ENCODE results near the gene IVNS1ABP. TPM values are rescaled to one million over a fixed set of nuclear protein-coding genes. Genes with fewer than 3 reads are reported as not detected.

Gene IVNS1ABP
- total and polyA plus RNA-seq, 2 of the 13 experiments (the other 11 are each of a cell fraction or from before 2014, with no cell fraction given): 49.1 to 51.7 TPM

- TF ChIP-seq ZNF569 (CRISPR knock-in tag; IDR thresholded peaks at IDR 0.05; ENCODE audit: borderline replicate concordance): no peak
- TF ChIP-seq MTERF4 (CRISPR knock-in tag; IDR thresholded peaks at IDR 0.05): no peak; the same call in 1 of the 2 replicates
- no peak for TF ChIP-seq ZNF484 (CRISPR knock-in tag; IDR thresholded peaks at IDR 0.05; ENCODE audit: borderline replicate concordance, low read depth)
- TF ChIP-seq NR3C1 (CRISPR knock-in tag; IDR thresholded peaks at IDR 0.05): no peak
- TF ChIP-seq SIX4 (CRISPR knock-in tag; IDR thresholded peaks at IDR 0.05): no peak
- peak; percentile 57 for TF ChIP-seq KAT8 (CRISPR knock-in tag; IDR thresholded peaks at IDR 0.05)
- TF ChIP-seq ATF1 (CRISPR knock-in tag; IDR thresholded peaks at IDR 0.05): no peak
- no peak for TF ChIP-seq NRL (CRISPR knock-in tag; IDR thresholded peaks at IDR 0.05; ENCODE audit: borderline replicate concordance)
- TF ChIP-seq KDM3A (CRISPR knock-in tag; IDR thresholded peaks at IDR 0.05; ENCODE audit: low read depth): no peak
- TF ChIP-seq PCBP1 (IDR thresholded peaks at IDR 0.05; ENCODE audit: borderline replicate concordance, low read depth, low read length): no peak
- no peak for TF ChIP-seq ZNF274 (CRISPR knock-in tag; IDR thresholded peaks at IDR 0.05)
- no peak for TF ChIP-seq ZFP36 (IDR thresholded peaks at IDR 0.05; ENCODE audit: borderline replicate concordance, low read depth, low read length, partially characterized antibody)
- no peak; the same call in 1 of the 2 replicates for TF ChIP-seq ZNF816 (CRISPR knock-in tag; IDR thresholded peaks at IDR 0.05; ENCODE audit: borderline replicate concordance)
- TF ChIP-seq E2F2 (CRISPR knock-in tag; IDR thresholded peaks at IDR 0.05; ENCODE audit: borderline replicate concordance): no peak
- no peak for TF ChIP-seq ZNF703 (CRISPR knock-in tag; IDR thresholded peaks at IDR 0.05; ENCODE audit: borderline replicate concordance)
- no peak for TF ChIP-seq TOE1 (CRISPR knock-in tag; IDR thresholded peaks at IDR 0.05)
- TF ChIP-seq ZFX (CRISPR knock-in tag; IDR thresholded peaks at IDR 0.05; ENCODE audit: low read depth): peak; percentile 56; the same call in 1 of the 2 replicates
- 0 out of 2 replicates have a peak, but pooled peaks have one; percentile 54 for TF ChIP-seq PRMT3 (CRISPR knock-in tag; IDR thresholded peaks at IDR 0.05; ENCODE audit: borderline replicate concordance, low read depth)
- no peak for TF ChIP-seq TEAD2 (CRISPR knock-in tag; IDR thresholded peaks at IDR 0.05)
- TF ChIP-seq ZNF652 (CRISPR knock-in tag; IDR thresholded peaks at IDR 0.05; ENCODE audit: borderline replicate concordance, low read depth): no peak
- peak; percentile 81 for TF ChIP-seq SALL2 (CRISPR knock-in tag; IDR thresholded peaks at IDR 0.05)
- no peak for TF ChIP-seq AKNA (CRISPR knock-in tag; IDR thresholded peaks at IDR 0.05; ENCODE audit: borderline replicate concordance)
- no peak; the same call in 1 of the 2 replicates for TF ChIP-seq JUNB (CRISPR knock-in tag; IDR thresholded peaks at IDR 0.05; ENCODE audit: borderline replicate concordance)
These were observed at the start of gene IVNS1ABP (continued) for GRCh38 chr1:185317034-185317885.

All from HepG2 (cell line).